ENCODE data around the gene SLC26A6.

GRCh38 chr3:48591886-48592518 lies 43.3 kb downstream of the SLC26A6 start:
- TF ChIP-seq CTCF (IDR thresholded peaks at IDR 0.05) (no peak), POLR2A (IDR thresholded peaks at IDR 0.05) (no peak)

All from Peyer's patch (tissue), 4 donors.